NCI-H1930 (cell line): ENCODE results near the gene EMC7.
"Not testable (repeated sequence)": the region's sequence is repeated elsewhere in the genome, so short reads cannot be mapped to it uniquely, and the experiment has no call there.

ENCODE experiments used
- DNase-seq, 2 experiments: peaks; one replicate each; lab custom pipeline; 2025; lab: John Stamatoyannopoulos, UW

Gene EMC7

DNA sequence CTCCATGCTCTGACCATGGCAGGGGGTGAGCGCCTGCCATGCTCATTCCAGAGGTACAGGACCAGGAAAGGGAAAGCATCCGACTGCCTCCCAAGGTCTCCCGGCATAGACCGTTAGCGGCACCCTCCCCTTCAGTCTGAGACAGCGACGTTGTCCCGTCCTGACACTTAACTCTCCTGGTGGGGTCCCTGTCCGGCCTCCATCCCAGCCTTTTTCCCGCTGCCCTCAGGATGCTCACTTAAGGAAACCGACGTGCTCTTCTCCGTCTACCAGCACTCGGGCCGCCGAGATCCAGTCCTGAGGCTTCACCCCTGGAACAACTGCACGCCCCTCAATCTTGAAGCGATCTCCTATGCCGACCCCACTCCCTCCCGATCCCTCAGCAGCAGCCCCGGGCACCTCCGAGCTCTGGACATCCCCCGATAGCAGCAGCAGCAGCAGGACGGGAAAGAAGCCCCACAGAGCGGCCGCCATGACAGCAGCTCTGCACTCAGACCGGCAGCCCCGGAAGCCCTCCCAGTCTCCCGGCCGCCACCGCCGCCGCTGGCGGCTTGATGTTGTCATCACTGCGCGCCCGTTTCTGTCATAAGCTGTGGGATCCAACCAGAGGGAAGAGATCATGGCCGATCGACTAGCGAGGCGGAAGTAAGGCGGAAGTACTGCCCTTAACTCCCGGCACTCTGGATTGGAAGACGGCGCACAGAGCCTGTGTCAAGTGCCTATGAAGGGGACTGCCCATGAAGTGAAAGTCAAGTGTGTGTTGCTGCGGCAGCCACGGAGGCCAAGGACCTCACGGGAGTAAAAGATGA is at the start of gene EMC7, which contains the start of gene PGBD4:
TSS of gene EMC7 (minus strand) at position 497 of the 809 bp plus-strand sequence. CDS start at position 474, 23 bp downstream.
TSS of gene PGBD4 (plus strand) at position 718 of the 809 bp plus-strand sequence. CDS start 449 bp downstream, outside the sequence.
- DNase-seq: peak; percentile 90 to 93

DNA sequence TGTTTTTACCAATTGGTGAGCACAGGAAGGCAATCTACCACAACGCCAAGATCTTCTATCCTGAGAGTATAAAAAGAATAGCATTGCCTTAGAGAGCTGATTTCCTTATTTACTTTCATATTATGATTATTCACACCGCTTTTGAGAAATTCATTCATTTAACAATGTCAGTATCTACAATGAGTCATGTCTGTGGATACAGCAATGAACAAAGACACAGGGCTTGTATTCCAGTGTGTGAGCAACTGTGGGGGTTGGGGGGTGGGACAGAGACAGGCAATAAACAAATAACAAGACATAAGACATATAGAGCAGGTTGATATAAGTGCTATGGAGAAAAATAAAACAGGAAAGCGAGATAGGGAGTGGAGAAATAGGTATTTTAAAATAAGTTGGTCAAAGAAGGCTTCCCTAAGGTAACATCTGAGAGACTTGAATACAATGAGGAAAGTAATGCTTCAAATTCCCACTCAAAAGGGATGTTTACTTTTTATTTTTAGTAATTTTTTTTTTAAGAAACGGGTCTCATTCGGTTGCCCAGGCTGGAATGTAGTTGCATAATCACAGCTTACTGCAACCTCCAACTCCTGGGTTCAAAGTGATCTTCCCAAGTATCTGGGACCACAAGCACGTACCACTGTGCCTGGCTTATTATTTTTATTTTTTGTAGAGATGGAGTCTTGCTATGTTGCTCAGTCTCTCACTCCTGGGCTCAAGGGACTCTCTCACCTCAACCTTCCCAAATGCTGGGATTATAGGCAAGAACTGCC is 45.9 kb upstream of the EMC7 start:
- peak in 1 of 2 experiments; percentile 23 for DNase-seq

DNA sequence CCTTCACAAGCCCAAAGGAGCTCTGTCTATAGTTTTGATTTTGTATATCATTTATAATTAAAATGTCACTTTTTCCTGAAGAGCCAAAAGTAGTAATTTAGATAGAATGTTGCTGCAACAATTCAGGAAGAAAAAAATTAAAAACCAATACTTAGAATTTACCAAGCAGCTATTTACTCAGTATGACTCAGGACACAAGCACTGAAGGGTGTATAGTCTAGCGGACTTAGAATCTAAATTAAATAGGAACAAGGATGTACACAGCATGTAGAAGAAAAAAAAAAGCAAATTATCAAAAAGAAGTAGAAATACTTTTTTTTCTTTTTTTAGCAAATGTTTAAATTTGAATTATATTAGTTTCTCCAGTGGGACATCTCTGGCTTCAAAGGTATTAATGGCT is 31.8 kb upstream of the EMC7 start:
- no peak for DNase-seq

DNA sequence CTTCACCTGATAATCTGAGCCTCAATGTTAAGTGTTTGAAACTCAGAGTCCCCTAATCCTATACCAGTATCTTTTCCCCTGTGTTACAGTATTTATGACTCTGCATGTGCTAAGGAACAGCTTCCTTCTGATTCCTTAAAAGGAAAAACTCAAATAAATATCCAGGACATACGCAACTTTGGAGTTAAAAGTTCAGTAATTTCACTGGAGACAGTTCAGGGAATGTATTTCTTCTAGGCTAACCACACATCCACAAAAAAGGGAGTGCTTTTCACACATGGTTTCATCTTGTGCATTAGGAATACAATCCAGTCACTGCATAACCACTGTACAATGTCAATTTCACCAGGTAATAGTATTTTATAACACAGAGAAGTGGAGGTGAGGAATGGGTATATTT is 31.2 kb upstream of the EMC7 start:
- DNase-seq: no peak

DNA sequence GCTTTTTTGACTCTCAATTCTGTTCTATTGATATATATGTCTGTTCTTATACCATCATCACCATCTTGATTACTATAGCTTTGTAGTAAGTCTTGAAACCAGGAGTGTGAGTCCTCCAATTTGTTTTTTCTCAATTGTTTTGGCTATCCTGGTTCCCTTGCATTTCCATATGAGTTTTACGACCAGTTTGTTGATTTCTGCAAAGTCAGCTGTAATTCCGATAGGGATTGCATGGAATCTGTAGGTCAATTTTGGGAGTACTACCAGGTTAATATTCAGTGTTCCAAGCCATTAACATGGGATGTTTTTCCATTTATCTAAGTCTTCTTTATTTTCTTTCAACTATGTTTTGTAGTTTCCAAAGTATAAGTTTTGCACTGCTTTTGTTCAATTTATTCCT is 27.2 kb upstream of the EMC7 start:
- no peak for DNase-seq

DNA sequence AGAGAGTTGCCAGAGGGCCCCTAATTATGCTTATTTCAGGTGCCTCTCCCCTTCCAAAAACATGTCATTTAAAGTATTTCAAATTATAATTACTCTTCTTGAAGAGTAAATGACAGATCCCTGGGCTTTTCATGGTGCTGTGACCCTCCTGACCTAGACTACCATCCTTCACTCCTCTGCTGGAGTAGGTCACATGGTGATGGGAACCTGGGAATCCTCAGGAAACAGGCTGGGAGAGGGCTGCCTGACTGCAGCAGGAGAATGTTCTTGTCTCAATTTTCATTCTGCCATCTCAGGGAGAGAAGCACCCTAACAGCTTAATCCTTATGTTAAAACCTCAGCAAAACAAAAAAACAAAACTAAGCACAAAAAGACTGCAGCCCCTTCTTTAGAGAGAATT is 24.9 kb upstream of the EMC7 start:
- DNase-seq: no peak

DNA sequence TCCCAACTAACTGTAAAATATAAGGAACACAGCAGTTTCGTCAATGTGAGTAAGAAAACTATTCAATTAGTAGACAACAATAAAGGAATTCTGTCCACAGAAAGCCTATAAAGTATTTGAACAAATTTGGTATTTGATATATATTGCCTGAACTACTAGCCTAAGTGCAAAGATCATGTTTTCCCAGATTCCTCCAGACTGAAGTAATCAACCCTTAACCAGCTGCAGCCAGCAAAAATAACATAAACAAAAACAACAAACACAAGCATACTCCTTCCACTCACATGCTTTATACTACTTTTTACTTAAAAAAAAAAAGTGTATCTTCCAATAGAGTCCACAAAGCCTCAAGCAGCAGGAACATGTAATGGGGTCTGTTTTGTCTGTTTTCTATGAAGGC is 24.3 kb upstream of the EMC7 start:
- DNase-seq: no peak

DNA sequence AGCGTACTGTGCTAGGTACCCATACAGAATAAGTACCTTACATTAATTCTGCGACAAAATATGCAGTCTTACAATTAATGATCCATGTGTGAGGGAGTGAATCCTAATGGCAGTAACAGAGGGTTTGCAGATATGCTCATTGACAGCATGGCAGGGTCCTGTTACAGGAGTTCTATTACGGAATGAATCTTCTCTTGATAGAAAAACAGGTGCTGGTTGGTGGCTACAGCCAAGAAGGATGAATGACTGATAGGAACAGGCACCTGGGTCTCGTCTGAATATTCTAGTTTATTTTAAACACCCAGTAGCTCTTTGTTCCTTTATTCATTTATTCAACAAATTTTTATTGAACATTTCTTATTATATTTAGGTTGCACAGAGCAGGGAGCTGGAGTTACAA is 23.0 kb upstream of the EMC7 start:
- no peak for DNase-seq

DNA sequence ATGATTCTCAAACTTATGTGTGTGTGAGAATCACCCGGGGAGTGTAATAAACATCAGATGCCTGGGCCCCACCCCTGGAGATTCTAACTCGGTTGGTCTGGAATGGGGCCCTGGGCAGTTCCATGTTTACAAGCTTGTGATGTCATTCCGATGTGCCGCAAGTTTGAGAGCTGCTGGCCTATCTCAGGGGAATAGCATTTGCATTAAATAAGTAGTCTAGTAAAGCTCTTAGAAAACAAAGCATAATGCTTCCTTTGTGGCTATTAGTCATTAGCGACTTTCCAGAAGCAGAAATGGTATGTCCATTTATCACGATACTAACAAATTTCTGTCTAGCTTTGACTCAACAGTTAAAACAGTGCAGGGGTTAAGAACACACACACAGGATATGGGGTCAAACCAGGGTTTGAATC is 21.1 kb upstream of the EMC7 start:
- DNase-seq: no peak

DNA sequence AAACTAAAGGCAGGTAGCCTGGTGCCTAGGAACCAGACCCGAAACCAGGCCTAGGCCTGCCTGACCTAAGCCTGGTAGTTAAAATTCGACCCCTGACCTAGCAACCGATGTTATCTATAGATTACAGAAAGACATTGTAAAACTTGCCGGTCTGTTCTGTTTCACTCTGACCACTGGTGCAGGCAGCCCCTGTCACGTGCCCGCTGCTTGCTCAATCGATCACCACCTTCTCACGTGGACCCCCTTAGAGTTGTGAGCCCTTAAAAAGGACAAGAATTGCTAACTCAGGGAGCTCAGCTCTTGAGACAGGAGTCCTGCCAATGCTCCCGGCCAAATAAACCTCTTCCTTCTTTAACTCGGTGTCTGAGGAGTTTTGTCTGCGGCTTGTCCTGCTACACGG is 20.1 kb upstream of the EMC7 start:
- DNase-seq: not testable (repeated sequence)

DNA sequence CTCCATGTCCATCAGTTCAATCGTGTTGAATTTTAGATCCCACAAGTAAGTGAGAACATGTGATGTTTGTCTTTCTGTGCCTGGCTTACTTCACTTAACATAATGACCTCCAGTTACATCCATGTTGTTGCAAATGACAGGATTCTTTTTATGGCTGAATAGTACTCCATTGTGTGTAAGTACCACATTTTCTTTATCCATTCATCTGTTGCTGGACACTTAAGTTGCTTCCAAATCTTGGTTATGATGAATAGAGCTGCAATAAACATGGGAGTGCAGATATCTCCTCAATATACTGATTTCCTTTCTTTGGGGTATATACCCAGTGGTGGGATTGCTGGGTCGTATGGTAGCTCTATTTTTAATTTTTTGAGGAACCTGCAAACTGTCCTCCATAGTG is 18.8 kb upstream of the EMC7 start:
- DNase-seq: not testable (repeated sequence)

DNA sequence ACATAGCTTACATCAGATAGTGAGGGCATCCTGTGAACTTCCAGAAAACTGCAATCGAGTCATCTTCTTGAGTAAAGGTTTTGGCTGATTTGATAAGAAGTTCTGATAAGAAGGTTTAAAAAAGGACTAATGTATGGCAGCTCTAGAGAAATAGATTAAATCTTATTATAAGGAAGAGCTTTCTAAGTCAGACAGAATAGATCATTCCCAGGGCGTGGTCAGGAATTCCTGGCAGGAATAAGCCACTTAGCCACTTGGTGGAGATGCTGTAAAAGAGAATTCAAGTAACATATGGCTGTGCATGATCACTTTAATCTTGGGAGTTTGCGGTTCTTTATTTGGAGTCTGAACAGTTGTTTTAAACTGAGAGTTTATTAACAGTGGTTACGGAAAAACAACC is 17.6 kb upstream of the EMC7 start:
- no peak for DNase-seq

DNA sequence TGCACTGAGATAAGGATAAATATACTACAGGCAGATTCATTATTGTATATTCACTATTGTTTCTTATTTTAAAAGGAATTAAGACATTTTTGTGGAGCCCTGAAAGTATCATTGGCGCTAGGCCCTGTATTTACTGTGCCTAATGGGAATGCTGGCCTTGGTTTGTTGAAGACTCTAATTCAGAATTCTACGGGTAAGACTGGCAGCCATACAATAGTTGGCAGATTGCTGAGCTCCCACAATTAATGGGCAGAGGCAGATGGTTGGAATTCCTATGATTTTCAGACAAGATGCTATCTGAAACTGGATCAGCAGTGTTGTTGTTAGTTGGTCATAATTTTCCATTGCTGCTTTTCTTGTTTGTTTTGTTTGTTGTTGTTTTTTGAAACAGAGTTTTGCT is 15.0 kb upstream of the EMC7 start:
- no peak for DNase-seq

DNA sequence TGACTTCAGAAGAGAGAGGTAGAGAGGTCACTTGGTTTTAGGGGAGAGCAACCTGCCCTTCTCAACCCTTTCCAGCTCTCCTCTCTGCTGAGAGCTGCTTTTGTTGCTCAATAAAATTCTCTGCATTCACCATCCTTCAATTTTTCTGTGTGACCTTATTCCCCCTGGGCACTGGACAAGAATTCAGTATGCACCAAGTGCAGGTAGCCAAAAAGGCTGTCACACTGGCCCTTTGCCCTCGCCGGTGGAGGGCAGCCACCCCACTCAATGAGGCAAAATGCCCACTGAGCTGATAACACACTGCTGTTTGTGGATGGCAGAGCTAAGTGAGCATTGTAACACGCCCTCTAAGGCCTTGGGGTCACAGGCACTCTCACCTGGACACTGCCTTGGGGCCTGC is 13.1 kb upstream of the EMC7 start:
- no peak for DNase-seq

DNA sequence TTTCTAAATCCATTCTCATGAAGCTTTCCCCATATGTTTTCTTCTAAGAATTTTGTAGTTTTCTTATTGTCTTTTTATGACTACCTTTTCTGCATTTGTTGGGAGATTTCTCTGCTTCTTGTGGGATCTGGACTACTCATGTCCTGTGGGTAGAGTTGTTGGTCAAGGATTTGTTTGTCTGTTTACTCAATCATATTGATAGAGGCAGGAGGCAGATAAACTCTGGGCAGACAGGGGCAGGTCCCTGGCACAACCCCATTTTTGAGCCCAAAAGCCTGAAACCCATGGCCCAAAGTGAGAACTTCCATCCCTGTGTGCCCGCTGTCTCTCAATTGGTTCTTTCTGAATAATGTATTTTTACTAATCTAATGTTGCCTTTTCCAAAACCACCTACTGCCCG is 12.6 kb upstream of the EMC7 start:
- no peak for DNase-seq

DNA sequence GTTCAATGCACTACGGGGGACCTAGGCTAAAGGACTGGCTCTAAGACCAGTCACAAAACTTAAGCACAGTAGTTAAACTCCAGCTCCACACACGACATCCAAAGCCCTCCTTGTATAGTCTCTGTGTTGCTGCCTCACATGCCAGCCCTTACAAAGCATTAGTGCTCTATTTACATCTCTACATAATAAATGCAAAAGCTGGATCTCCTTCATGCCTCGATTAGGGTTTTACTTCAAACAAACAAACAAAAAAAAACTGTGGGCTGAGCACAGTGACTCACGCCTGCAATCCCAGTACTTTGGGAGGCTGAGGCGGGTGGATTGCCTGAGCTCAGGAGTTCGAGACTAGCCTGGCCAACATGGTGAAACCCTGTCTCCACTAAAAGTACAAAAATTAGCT is 9.8 kb upstream of the EMC7 start:
- DNase-seq: no peak

DNA sequence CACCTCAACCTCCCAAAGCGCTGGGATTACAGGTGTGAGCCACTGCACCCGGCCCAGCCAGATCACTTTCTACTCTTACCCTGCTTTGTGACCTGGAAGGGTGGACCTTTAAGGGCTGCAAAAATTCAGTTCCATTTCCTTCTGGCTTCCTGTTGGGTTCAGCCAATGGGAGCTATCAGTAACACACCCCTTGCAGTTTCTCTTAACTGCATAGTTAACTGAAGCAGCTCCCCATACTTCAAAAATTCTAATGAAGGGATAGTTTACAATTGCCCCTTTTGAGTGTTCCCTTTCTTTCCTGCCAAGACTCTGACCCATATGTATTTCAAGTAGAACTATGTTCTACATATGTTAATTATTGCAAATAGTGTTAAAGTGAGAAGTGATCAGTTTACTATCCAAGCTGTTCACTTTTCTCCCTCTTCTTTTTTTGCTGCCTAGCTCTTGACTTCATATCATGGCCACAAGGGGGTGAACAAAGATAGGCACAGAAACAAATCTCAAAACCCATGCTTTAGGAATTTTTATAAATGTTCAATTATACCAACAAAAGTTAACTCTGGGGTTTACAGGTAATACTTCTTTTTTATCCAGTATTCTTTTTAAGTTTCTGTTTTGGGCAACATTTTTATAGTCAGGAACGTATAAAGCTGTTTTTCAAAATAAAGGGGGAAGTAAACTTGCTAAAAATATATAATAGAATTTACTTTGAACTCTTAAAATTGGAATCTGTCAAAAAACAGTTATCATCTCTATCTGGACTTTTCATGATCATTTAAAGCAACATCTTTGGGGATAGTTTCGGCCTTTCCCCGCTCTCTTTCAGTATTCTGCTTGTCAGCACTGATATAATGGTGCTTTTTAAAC is 8.4 kb upstream of the EMC7 start:
- no peak for DNase-seq

DNA sequence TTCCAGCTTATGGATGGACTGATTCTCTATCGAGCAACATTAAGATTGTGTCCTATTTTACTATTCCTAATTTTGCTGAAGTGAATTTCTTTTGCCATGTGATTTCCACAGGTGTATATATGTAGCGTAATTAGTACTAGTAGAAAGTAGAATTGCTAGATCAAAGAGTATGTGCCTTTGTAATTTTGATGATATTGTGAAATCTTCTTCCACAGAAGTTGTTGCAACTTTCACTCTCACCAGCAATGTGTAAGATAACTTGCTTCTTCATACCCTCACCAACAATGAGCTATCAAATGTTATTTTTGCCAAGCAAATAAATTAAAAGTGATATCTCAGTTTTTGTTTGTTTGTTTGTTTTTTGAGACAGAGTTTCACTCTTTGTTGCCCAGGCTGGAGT is 5.7 kb upstream of the EMC7 start:
- no peak for DNase-seq

DNA sequence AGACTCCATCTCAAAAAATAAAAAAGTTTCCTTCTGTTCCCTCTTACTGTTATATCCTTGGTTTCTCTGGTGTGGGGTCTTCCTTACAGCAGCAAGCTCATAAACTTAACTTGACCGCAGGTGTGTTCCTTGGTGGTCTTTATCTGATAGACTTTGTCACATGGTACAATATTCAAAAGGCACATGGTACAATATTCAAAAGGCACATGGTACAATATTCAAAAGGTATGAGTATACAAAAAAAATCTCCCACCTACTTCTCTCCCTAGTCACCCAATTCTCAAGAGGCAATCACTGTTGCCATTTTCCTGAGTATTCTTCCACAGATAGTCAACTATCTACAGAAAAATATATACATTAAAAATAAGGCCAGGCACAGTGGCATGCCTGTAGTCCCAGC is 4.8 kb upstream of the EMC7 start:
- no peak for DNase-seq

DNA sequence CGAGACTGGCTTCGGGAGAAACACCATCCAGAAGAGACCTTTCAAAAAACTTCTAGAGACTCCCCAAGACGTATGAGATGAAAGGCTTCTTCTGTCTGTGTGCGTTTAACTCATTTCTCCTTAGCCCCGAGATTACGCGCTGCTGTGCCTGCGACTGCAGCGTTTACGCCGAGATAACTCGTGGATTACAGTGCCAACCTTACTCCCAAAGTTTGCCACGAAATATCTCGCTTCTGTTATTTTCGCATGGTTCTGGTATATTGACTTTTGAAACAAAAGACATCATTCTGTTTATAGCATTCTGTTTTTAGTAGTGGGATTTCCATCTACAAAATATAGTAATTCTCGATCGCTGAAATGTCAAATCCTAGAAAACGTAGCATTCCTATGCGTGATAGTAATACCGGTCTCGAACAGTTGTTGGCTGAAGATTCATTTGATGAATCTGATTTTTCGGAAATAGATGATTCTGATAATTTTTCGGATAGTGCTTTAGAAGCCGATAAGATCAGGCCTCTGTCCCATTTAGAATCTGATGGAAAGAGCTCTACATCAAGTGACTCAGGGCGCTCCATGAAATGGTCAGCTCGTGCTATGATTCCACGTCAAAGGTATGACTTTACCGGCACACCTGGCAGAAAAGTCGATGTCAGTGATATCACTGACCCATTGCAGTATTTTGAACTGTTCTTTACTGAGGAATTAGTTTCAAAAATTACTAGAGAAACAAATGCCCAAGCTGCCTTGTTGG is 688 bp upstream of the EMC7 start:
- no peak for DNase-seq

DNA sequence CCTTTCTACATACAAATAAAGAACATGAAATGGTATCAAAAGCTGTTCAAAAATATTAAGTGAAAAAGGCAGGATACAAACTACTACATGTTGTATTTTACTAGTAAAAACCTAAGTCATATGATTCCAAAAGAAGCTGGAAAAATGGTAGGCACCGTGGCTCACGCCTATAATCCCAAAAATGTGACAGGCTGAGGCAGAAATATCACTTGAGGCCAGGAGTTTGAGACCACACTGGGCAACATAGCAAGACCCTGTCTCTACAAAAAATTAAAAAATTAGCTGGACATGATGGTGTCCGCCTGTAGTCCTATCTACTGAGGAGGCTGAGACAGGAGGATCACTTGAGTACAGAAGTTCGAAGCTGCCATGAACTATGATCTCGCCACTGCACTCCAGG is 1.7 kb downstream of the EMC7 start:
- DNase-seq: no peak

DNA sequence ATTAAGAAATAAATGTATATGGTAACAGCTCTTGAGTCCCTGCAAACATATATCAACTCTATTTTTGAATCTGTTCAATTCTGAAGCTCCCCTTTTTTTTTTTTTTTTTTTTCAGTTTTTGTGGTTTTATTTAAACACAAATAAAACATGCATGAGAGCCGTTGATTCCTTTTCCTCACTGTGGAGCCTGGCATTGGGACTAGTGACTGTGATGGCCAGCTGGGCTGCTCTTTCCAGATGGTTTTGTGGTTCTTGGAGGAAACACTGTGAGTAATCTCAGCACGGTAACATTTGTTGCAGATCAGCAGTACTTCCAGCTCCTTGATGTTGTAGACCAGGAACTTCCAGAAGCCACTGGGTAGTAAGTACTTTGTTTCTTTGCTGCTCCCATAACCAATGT is 15.9 kb downstream of the EMC7 start:
- DNase-seq: no peak
